EL (cell line): Measurements from ENCODE around the gene DNASE2B.
A peak's percentile ranks its signal among the peaks of the same experiment; 100 is the strongest.

Source experiments
- DNase-seq: peaks from one replicate; pipeline ENCODE4 v3.0.0-alpha.2; 2016

DNASE2B gene

DNA sequence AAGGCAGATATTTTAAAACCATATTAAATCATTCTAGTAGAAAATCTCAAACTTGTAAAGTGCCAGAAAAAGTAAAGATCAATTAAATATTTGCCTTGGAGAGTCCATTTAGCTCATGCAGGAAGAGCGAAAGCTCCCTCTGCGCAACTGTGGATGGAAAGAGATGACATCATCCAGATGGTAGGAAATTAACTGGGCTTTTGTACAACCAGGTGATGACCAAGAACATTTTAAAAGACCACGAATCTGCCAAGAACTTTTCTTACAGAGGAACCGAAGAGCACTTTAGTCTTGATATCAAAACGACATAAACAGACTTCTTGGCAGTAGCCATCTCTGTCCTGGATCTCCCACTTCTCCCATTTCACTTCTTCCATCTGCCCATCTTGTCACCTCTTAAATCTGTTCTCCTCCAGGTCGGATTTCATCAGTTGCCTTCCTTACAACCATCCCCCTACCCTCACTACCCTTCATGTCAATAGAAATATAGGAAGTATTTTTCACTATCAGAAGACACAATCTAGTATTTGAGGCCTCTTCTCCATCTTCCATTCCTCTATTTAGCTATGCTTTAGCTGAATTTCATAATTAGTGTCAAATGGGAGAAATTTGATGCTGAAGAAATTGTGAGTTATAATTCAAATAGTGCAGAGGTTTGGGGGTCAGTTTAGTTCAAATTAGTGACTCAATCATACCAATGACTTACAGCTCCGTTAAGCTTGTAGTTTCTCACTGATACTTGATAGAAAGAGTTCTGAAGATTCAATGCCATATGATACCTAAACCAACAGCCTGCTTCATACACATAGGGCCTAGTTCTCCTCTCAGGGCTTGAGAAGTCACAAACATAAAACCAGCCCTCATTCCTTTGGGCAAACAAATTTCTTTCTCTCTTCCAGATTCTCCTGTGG is 22.0 kb upstream of the DNASE2B start:
- DNase-seq, result no peak

DNA sequence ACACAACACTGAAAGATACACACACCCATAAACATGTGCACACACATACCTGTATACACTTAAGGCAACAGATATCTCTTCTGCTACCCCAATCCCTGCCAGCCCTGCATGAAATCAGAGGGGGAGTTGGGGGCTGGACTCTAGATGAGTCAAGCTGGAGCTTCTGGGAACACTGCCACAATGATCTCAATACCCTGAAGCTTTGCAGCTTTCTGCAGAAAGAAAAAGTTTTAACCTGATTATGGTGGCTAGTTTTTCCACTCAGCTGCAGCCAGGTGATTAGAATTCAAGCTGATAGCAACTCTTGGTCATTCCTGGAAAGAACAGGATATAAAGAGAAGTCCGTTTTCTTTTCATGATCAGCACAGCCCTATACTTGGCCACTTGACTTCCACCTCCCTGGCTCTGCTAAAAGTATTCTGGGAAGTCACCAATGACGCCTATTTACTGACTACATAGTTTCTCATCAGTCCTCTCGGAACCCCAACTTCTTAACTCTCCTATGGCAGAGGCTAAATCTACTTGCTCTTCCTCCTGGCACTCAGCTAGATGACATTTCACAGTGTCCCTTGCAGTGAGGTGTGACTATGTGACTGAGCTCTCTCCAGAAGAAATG is 20.7 kb upstream of the DNASE2B start:
- peak; percentile 84 for DNase-seq

DNA sequence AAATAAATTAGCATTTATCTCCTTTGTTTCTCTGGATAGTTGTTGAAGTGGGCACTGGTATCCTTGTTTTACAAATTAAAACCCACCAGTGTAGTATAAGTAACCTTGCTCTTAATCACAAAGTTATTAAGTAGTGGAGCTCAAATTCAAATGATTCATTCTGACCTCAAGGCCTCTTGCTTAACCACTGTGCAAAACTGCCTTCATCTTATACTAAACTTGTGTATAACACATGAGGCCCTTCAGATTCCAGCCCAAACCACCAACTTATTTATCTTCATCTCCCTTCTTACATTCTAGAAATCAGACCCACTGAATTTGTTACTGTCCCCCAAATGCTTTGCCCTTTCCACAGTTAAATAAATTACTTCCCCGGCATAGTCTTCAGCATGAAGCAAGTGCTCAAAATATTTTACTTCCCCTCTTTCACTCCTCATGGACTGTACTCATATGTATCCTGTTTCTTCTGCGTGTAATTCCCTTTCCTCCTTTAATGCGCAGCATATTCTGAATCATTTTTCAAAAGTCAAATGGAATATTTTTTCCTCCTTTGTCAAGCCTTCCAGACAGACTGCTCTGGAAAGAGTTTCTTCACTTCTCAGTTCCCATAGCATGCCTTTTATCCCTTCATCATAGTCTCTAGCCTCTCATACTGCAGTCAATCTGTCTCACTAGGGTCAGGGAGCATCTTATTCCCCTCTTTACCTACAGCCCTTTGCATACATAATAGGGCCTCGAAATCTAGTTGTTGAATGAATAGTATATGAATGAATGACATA is 19.0 kb upstream of the DNASE2B start:
- peak; percentile 79 for DNase-seq

DNA sequence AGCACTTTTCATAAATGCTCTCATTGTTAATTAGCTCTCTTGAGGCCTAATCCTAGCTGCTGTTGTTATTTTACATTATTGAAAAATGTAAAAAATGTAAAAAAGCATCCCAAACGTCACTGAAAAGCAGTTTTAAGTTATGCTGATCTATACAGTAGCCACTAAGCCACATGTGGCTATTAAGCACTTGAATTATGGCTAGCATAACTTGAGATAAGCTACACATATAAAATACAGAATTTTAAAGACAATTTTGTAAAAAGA is 18.4 kb upstream of the DNASE2B start:
- DNase-seq, result no peak

DNA sequence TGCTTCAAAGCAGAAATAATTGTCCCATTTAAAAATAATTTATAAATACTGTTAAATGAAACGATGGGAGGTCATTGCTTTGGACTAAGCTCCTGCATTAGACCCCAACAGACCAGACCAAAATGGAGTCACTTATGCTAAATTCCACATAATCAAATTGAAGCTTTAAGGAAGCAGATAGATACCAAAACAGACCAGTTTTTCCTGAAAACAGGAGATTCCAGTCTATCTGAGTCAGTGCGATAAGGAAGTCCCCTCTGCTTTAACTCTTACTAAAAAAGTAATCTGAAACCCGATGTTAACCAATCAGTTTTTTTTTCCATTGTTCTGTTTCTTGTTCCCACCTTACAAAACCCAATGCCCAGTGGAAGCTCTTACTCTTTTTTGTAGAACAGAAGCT is 16.2 kb upstream of the DNASE2B start:
- peak; percentile 47 for DNase-seq

DNA sequence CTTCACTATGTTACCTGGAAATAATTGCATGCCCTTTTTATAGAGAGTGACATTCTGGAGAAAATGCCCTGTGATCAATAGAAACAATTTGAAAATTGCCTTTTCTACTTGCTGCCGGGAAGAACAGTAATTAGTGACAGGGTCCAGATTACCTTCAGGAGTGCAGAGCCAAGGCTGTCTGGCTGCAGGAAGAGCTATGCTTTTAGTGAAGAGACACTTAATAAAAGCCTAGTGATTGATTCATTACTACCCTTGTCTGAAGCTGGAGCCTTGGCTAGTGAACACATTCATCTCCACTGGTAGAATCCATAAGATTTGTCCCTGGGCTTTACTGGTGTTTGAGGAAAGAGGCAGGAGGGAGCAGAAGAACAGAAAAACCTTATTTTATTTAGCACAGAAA is 12.9 kb upstream of the DNASE2B start:
- no peak for DNase-seq

DNA sequence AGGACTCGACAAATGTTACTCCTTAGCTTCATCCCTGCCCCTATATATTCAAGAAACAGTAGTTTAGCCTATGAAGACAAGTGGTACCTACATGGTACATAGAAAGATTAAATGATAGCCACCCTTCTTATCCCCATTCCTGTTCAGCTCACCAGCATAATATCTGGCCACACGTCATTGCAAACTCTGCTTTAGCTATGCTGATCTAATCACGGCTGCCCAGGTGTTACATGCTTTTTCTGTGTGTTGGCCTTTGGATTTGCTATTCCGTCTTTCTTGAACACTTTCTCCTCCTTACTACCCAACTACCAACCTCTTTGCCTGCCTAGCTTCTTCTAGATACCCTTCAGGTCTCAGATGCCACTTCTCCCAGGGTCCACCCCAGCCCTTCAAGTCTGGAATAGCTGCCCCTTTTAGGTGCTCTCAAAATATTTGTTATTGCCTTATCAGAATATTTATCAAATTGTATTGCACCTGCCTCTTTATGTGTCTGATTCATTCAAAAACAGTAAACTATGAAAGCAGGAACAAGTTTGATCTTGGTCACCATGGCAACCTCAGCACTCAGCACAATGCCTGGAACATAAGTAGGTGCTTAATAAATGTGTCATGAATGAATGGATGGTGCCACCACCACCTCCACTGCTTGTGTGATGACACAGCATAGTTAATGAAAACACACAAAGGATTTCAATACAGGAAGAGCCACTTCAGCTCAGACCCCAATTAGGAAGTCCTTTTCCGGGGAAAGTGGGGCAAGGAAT is 11.4 kb upstream of the DNASE2B start:
- no peak for DNase-seq

DNA sequence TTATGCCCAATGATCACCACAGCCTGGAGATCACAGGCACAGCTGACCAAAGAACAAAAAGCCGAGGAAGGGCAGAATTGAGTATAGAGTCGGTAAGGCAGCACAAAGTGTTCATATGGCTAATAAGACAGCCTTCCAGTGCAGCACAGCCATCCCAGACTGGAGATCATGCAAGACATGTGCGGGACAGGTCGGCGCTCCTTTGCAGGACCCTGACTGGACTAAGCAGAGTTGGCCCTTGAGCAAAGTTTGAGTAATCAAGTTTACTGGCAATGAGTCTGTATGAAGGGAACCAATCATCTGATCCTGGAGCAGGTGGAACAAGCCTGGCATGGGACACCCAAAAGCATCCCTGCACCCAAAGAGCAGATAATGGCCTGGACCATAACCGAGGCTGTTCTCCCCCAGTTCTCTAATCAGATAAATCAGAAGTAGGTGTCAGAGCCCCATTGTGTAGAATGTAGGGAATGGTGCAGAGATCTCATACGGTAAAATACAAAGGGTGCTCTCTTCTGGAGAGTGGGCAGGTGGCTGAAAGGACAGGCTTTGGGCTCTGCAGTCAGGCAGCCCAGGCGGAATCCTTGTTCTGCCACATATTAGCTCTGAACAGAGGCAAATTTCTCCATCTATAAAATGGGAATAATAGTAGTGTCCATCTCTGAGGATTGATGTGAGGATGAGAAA is 10.7 kb upstream of the DNASE2B start:
- DNase-seq, result no peak

DNA sequence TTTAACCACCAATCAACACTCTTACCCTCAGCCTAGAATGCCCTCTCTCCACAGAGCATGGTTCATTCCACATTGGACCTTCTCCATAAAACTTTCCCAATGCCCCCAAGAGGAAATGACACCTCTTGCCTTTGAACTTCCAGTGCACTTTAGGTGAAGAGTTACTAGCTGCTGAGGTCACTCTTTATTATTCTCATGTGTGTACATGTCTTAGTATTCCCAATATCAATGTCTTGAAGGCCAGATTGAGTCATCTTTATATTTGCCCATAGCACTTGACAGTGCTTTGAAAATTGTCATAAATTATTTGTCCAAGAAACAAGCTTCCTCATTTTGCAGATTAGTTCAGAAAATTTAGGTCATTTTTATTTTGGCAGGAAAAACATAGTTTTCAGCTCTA is 8.1 kb upstream of the DNASE2B start:
- DNase-seq, result no peak

DNA sequence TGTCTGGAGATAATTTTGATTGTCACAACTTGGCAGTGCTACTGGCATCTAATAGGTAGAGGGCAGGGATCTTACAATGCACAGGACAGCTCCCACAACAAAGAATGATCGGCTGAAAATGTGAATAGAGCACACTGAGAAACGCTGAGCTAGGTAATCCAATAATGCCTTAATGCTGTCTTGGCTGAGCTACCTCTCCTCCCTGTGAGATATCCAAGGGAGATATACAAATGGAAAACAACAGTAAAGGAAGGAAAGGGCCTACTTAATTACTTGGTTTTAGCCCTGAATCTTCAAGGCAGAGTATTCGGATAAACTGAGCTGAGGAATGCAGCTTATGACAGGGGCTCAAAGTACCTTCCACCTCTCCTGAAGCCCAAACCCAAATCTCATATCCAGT is 2.9 kb downstream of the DNASE2B start:
- no peak for DNase-seq

DNA sequence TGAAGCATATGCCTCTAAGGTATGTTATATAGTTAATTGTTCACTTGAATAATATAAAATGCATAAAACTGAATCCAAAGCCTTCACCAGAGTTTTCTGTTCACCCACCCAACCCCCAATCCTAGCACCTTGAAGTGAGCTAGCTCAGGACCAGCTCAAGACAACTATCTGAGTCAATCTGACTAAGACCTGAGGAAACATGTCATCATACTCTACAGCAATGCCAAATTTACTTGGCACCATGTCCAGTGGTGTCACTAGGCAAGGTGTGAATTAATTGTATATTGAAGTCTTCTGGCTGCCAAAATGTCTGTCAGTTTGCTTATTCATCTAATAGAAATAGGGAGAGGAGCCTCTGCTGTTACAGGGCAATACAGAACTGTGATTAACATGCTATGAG is 3.8 kb downstream of the DNASE2B start:
- no peak for DNase-seq

DNA sequence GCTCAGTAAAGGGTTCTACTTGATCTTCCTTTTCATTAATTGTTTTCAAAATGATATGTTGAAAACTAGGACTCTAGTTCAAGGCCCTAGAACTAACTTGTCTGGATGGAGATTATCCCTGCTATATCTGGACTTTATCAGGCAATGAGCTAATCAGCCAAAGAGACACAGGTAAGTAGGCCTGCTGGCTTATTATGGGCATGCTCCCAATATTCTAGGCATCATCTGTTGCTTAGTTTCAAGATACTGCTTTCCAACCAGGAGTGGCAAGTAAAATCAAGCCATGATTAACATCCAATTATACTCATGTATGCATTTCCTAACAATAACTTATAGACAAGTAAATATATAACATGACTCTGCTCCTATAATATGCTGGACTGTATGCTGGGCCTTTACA is 4.2 kb downstream of the DNASE2B start:
- DNase-seq, result no peak

DNA sequence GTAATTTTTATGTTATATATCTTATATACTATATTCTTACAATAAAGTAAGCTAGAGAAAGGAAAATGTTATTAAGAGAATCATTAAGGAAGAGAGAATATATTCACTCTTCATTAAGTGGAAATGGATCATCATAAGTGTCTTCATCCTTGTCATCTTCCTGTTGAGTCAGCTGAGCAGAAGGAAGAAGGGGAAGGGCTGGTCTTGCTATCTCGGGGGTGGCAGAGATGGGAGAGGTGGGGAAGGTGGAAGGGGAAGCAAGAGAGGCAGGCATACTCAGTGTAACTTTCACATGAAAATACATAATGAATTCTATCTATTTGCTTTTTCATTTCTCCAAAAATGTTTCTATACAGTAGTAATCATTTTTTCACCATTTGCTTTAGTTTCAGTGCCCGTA is 5.1 kb downstream of the DNASE2B start:
- DNase-seq, result no peak

DNA sequence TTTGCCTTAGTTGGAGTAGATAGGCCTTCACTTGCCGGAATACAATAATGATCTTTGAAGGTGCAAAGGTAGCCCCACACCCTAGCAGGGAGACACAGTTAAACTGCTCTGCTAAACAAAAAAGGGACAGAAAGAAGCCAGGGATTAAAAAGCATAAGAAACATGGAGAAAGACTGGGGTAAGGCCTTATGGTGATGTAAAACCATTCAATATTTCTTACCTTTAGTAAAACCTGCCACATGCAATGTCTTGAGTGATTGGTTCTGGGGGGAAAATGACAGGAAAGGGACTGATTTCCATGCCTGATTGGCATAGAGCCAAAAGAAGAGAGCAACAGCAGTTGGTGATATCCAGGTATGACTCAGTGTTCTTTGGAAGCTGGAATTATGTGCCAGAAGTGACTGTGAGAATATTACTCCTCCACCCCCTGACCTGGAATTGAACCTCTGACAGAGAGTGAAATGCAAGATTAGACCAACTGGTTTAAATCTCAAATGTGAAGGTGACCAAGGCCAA is 8.1 kb downstream of the DNASE2B start:
- DNase-seq, result peak; percentile 25

DNA sequence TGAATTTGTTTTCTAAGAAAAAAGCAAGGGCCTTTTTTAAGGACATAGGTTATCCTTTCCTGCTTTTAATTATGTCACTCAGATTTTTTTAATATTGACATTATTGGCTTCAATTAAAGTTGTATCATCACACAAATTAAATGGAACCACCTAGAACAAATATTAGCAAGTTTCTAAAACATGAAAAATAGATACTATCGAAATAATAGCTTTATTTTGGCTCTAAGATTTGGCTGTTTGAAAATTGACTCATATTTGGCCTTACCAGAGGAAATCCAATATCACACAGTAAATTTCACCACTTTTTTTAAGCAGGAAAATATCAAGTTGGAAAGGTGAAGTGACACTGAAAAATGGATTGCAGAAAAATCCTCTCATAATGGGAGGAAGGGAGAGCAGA is 9.2 kb downstream of the DNASE2B start:
- no peak for DNase-seq

DNA sequence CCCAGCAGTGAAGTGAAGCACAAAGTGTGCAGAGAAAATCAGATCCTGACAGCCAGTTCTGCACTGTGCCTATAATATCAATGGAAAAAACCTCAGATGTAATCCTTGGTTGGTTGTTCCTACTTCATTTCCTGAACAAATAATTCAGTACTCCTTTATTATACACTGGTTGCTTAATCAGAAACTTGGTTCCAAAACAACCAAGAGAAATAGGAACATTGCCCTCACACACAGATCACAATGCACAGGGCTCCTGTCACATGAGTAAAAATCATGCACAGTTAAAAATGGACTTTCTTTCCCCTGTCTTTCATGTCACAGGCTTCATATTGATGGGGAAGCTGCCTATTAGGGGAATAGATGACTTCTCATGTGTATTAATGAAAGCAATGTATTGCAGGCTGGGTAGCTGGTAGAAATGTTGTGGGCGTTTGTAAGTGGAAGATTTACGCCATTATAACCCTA is 9.7 kb downstream of the DNASE2B start:
- no peak for DNase-seq

DNA sequence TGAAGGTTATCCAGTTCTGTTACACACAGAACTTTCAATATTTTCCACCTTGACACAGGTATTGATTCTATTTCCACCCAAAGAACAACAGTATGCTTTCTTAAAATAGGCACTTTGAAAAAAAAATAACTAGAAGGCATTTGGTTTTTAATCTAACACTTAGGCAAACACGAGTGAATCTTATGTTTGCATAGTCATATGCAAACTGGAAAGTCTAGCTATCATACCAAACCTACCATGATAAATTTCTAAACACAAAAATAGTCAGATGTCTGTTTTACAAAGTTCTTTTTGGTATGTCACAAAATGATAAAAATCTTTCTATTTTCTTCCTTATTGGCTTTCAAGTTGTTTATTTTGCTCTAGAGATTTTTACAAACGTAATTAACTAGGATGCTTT is 11.6 kb downstream of the DNASE2B start:
- DNase-seq, result no peak

DNA sequence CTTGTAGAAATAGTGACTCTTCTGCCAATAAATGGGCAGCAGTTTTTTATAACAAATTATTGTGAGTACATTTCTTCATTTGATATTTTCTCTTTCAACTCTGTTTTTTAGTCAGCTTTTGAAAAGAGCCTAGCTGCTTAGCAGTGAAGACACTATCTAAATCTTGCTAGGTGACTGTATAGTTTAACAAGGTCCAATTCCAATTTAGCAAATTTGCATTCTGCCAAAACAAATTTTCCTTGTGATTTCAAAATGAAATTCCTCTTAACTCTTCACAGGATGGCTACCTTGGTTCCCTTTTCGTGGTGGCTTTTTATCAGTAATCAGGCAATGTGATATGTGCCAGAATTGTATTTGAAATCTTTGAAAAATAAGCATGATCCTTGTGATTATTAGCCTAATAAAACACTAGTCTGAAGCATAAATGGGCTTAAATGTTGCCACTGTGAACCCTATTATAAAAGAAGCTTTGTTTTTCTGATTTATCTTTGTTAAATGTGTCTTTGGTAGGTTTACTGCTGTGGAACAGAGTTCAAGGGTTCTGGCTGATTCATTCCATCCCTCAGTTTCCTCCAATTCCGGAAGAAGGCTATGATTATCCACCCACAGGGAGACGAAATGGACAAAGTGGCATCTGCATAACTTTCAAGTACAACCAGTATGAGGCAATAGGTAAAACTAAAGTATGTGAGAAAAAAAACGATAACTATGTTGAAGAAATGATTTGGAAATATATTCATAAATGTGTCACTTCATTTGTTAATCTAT is 12.2 kb downstream of the DNASE2B start:
- DNase-seq, result no peak

DNA sequence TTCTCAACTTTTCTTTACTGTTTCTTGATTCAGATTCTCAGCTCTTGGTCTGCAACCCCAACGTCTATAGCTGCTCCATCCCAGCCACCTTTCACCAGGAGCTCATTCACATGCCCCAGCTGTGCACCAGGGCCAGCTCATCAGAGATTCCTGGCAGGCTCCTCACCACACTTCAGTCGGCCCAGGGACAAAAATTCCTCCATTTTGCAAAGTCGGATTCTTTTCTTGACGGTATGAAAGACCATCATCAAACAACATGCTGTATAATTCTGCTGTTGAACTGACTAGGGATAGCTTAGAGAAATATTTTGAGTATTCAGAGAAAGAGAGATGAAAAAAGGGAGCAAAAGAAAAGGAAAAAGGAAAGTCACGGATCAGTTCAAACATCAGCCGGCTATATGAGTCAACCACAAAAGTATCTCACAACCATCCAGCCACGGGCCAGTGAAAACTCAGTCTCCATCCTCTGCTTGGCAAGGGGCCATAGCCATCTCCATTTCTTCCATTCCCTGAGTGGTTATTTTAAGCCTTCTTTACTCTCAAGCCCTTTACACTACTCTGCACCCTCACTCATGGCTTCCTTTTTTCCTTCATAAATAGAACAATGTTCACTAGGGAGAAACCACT is 14.1 kb downstream of the DNASE2B start:
- DNase-seq, result peak; percentile 72

DNA sequence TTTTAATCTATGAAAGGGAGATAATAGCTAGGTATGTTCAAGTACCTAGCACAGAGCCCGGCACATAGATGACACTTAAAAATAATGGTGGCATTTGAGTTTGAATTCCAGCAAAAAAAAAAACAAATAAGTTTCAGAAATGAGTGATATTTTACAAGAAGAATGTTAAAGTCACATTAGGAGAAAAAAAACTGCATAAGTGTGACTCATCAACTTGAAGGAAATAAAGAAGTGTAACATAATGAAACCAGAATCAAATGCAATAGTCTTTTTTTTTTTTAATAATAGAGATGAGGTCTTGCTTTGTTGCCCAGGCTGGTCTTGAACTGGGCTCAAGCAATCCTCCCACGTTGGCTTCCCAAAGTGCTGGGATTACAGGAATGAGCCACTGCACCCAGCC is 17.1 kb downstream of the DNASE2B start:
- peak; percentile 22 for DNase-seq

DNA sequence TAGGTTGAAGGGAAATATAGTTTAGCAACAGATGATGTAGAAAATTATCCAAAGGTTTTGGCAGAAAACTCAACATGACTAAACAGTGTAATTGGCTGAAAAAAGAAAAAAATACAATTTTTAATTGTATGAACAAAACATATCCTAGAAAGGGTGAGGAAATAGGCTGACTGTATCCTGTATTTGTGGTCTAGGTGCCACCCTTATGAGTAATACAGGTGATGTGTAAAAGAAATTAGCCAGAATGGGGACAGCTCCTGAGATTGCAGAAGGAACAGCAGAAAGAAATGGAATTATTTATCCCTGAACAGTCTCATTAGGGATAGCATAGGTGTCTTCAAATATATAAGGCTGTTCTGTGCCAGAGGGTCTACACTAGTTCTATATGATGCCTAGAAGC is 24.6 kb downstream of the DNASE2B start:
- no peak for DNase-seq
